HepG2 (cell line): Measurements from ENCODE around the gene LIM2. TPM values are rescaled to one million over a fixed set of nuclear protein-coding genes. Genes with fewer than 3 reads are reported as not detected.

Source experiments
- HDAC1 ChIP-seq: sonication (generic); formaldehyde crosslinking; IDR thresholded peaks from 2 replicates; pipeline ENCODE4 v1.5.1; 2020; ENCODE audit warnings: mild to moderate bottlenecking, missing genetic modification reagents
- HOXA9 ChIP-seq: sonication (generic); formaldehyde crosslinking; IDR thresholded peaks from 2 replicates; pipeline ENCODE4 v1.8.1; 2022; ENCODE audit warnings: missing genetic modification reagents, mild to moderate bottlenecking, moderate library complexity, borderline replicate concordance
- MATR3 ChIP-seq: sonication (generic); formaldehyde crosslinking; IDR thresholded peaks from 2 replicates; pipeline ENCODE4 v1.4.0; 2020; ENCODE audit warnings: missing genetic modification reagents
- PHF5A ChIP-seq: IDR thresholded peaks from one replicate; pipeline ENCODE4 v1.6.1; 2018; ENCODE audit warnings: low read depth, missing genetic modification reagents; ENCODE audit not compliant: unreplicated experiment
- SAFB2 ChIP-seq: sonication (generic); formaldehyde crosslinking; IDR thresholded peaks from 2 replicates; pipeline ENCODE4 v1.5.1; 2020; ENCODE audit warnings: missing genetic modification reagents, low read depth, mild to moderate bottlenecking, borderline replicate concordance
- ZNF33B ChIP-seq: sonication (generic); formaldehyde crosslinking; IDR thresholded peaks from 2 replicates; pipeline ENCODE4 v1.5.1; 2020; ENCODE audit warnings: mild to moderate bottlenecking, missing genetic modification reagents
- ZZZ3 ChIP-seq: sonication (generic); formaldehyde crosslinking; IDR thresholded peaks from 2 replicates; pipeline ENCODE4 v1.4.0; 2020; ENCODE audit warnings: missing genetic modification reagents, mild to moderate bottlenecking, borderline replicate concordance
- polyA plus RNA-seq, 8 experiments: library from polyadenylated mRNA; depleted of rRNA in 3 of 8; stranded (reverse) in 7 of 8; unstranded in 1 of 8; fragments of >200 nt; fragmentation: Illumina TruSeq in 4 of 8; extraction: Trizol in 4 of 8; gene quantifications; 2 replicates each; pipeline versions ENCODE4 v1.2.1 to v1.2.3, GENCODE V29; 2011 to 2016; ENCODE audit warnings: low read depth in 4 of 8, missing spikeins in 1 of 8, mixed read lengths in 1 of 8; ENCODE audit not compliant: insufficient read depth in 1 of 8
- total RNA-seq, 5 experiments: library from RNA; depleted of rRNA; stranded (reverse); fragments of >200 nt; fragmentation: Illumina TruSeq; extraction: Trizol; gene quantifications; 2 replicates each; pipeline ENCODE4 v1.2.3, GENCODE V29; 2016; ENCODE audit warnings: low read depth in 1 of 5
- TF ChIP-seq, protein P1 (sequence below): sonication (generic); formaldehyde crosslinking; IDR thresholded peaks from 2 replicates; pipeline ENCODE4 v1.8.1; 2023; ENCODE audit warnings: missing genetic modification reagents, inconsistent platforms, borderline replicate concordance
- TF ChIP-seq, protein P2 (sequence below): sonication (generic); formaldehyde crosslinking; IDR thresholded peaks from 2 replicates; pipeline ENCODE4 v1.5.0; 2020; ENCODE audit warnings: missing genetic modification reagents, mild to moderate bottlenecking, borderline replicate concordance
- TF ChIP-seq, protein P3 (sequence below): conservative IDR thresholded peaks from 2 replicates; pipeline ENCODE4 v1.6.1; 2018; ENCODE audit warnings: missing genetic modification reagents

Gene LIM2
- total and polyA plus RNA-seq, 2 of the 13 experiments (the other 11 are each of a cell fraction or from before 2014, with no cell fraction given): 1.3 TPM; not detected in 1

DNA sequence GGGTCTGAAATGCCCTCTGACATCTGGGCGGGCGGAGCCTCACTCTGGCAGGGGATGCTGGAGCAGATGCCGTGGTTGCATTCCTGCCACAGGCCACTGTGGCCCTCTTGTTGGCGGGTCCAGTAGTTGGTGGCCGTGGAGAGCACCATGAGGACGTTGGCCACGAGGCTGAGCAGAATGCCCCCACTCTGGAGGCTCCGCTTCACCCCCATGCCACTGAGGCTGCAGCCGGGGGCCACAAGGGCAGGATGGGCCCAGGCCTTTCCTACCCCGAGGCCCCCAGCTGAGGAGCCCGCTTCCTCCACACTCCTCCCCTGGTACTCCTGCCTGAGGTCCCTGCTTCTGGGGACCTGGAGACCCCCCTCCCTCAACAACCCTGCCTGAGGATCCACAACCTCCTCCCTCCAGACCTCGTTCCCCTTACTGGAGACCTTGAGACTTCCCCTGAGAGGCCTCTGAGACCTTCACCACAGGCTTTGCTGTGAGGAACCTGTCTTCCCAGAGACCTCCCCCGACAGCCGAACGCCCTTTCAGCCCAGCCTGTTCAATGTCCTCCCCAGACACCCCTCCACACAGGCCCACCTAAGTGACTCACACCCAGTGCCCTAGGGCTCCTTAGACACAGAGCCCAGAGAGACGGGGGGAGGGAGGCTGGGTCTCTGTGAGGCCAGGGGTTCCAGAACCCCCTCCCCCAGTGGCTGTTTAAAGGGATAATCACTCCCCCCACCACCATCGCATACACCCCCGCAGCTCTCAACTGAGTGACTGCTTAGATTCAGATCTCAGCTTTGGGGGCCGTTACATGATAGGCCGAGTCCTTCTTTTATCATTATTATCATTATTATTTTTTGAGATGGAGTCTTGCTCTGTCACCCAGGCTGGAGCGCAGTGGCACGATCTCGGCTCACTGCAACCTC, 19.1 kb downstream of the LIM2 start, which contains the start of gene CLDND2 (continued):
- TF ChIP-seq, protein P1, sequence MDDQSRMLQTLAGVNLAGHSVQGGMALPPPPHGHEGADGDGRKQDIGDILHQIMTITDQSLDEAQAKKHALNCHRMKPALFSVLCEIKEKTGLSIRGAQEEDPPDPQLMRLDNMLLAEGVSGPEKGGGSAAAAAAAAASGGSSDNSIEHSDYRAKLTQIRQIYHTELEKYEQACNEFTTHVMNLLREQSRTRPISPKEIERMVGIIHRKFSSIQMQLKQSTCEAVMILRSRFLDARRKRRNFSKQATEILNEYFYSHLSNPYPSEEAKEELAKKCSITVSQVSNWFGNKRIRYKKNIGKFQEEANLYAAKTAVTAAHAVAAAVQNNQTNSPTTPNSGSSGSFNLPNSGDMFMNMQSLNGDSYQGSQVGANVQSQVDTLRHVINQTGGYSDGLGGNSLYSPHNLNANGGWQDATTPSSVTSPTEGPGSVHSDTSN (CRISPR knock-in tag): 0 out of 2 replicates have a peak, but pooled peaks have one; percentile 9
- 0 out of 2 replicates have a peak, but pooled peaks have one; percentile 19 for TF ChIP-seq ZZZ3 (CRISPR knock-in tag)
- TF ChIP-seq PHF5A (CRISPR knock-in tag): no peak
- TF ChIP-seq, protein P2, sequence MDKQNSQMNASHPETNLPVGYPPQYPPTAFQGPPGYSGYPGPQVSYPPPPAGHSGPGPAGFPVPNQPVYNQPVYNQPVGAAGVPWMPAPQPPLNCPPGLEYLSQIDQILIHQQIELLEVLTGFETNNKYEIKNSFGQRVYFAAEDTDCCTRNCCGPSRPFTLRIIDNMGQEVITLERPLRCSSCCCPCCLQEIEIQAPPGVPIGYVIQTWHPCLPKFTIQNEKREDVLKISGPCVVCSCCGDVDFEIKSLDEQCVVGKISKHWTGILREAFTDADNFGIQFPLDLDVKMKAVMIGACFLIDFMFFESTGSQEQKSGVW (CRISPR knock-in tag): no peak
- TF ChIP-seq MATR3 (CRISPR knock-in tag): no peak
- peak; percentile 8; the same call in 1 of the 2 replicates for TF ChIP-seq SAFB2 (CRISPR knock-in tag)
- no peak for TF ChIP-seq ZNF33B
- TF ChIP-seq HOXA9 (CRISPR knock-in tag): 0 out of 2 replicates have a peak, but pooled peaks have one; percentile 21
- TF ChIP-seq HDAC1 (CRISPR knock-in tag): no peak
- TF ChIP-seq, protein P3, sequence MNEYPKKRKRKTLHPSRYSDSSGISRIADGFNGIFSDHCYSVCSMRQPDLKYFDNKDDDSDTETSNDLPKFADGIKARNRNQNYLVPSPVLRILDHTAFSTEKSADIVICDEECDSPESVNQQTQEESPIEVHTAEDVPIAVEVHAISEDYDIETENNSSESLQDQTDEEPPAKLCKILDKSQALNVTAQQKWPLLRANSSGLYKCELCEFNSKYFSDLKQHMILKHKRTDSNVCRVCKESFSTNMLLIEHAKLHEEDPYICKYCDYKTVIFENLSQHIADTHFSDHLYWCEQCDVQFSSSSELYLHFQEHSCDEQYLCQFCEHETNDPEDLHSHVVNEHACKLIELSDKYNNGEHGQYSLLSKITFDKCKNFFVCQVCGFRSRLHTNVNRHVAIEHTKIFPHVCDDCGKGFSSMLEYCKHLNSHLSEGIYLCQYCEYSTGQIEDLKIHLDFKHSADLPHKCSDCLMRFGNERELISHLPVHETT (CRISPR knock-in tag): no peak
